Measurements from ENCODE around the gene BTRC. TPM values are rescaled to one million over a fixed set of nuclear protein-coding genes. Genes with fewer than 3 reads are reported as not detected.

Gene BTRC
- total RNA-seq, 1 experiment from 2014 or later, result 29.1 TPM

DNA sequence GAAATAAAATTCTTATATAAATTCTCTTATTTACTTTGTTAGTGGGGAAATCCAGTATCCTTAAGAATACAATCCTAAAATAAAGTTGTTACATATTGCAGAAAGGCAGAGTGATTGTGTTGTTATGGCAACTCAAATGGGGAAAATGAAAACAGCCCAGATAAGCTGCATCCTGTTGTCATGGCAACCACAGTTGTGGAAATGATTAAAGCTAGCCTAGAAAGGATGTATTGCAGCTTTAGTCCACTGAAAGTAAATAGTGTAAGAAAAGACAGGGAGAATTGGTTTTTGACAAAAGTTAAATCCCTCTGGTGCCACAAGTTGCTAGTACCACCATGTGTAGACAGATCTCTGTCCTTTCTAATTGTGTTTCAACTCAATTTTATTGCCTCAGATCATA lies 43.2 kb downstream of the BTRC start (continued):
- TF ChIP-seq SIN3A (IDR thresholded peaks at IDR 0.05; ENCODE audit: low read depth), result no peak
- TF ChIP-seq POLR2AphosphoS5 (IDR thresholded peaks at IDR 0.05; ENCODE audit: low read depth, low read length), result no peak
- TF ChIP-seq CBX3 (IDR thresholded peaks at IDR 0.05; ENCODE audit: low read depth), result no peak
- TF ChIP-seq EGR1 (IDR thresholded peaks at IDR 0.05; ENCODE audit: low read depth), result no peak
- TF ChIP-seq EZH2phosphoT487 (IDR thresholded peaks at IDR 0.05; ENCODE audit: borderline replicate concordance), result no peak
- no peak for TF ChIP-seq FOSL1 (IDR thresholded peaks at IDR 0.05; ENCODE audit: low read depth)

DNA sequence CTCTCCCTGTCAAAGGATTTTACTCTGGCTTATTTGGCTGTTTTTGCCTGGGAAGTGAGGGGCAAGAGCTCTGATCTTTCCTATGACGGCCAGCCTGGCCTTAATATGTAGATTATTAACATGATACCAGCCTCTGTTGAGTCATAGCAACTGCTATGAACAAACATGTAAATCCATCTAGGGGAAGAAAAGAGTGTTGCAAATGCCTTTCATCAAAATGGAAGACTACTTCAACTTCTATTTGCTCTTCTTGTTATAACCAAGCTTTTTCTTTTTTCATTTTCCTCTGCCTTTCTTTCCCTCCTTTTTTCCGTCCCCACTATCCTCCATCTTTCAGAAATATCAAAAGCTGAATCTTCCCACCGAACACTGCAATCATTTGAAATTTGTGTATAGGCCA lies 46.6 kb downstream of the BTRC start:
- no peaks in the 10 kb centered on the region for H3K79me2 ChIP-seq (ENCODE audit: insufficient read depth, low read length)
- POLR2A ChIA-PET, result no interaction called here
- no peaks in the 10 kb centered on the region for H3K4me1 ChIP-seq (ENCODE audit: control insufficient read depth in 1 of 2, insufficient read depth in 2 of 2, low read length in 2 of 2)
- no peak overlapping the region for H3K9ac ChIP-seq (ENCODE audit: low read length)
- no peaks in the 10 kb centered on the region for H3K36me3 ChIP-seq (ENCODE audit: control insufficient read depth in 1 of 2, insufficient read depth in 2 of 2, low read length in 2 of 2)
- no peak overlapping the region for H2AFZ ChIP-seq (ENCODE audit: low read depth, low read length, poor library complexity, severe bottlenecking)
- no peak for DNase-seq (ENCODE audit: low read depth, low spot score)
- no peaks in the 10 kb centered on the region for H4K20me1 ChIP-seq (ENCODE audit: insufficient read depth)
- RAD21 ChIA-PET (ENCODE audit: low non-redundant PET in 1 of 2, low total read pairs in 2 of 2, uncharacterized antibody in 2 of 2, unreplicated experiment in 2 of 2), result no interaction called here
- no TSS peak for BruUV-seq (replicated peaks)
- CTCF ChIA-PET, result no interaction called here
- H3K9me3 ChIP-seq (ENCODE audit: control insufficient read depth in 1 of 2, insufficient read depth in 1 of 2, low read depth in 1 of 2, low read length in 2 of 2), result no peaks in the 10 kb centered on the region
- ATAC-seq, result peak; percentile 44; the same call in 1 of the 2 replicates
- no peaks in the 10 kb centered on the region for H3K9me2 ChIP-seq (ENCODE audit: insufficient read depth)
- no peak overlapping the region for H3K4me3 ChIP-seq (replicated peaks in 1 of 2; ENCODE audit: low read depth in 1 of 2, low read length in 2 of 2)
- no peak overlapping the region for H3K4me2 ChIP-seq (ENCODE audit: low read length)
- TF ChIP-seq RAD21 (IDR thresholded peaks at IDR 0.05; ENCODE audit: low read depth) (no peak), SRF (IDR thresholded peaks at IDR 0.05; ENCODE audit: low read depth) (no peak), CBX3 (IDR thresholded peaks at IDR 0.05; ENCODE audit: low read depth) (no peak), JUND (IDR thresholded peaks at IDR 0.05) (no peak), FOSL1 (IDR thresholded peaks at IDR 0.05; ENCODE audit: low read depth) (no peak), SP1 (IDR thresholded peaks at IDR 0.05; ENCODE audit: low read depth) (no peak), ZBTB33 (IDR thresholded peaks at IDR 0.05; ENCODE audit: extremely low read depth, insufficient replicate concordance, low read length) (no peak)
- TF ChIP-seq, protein P1, sequence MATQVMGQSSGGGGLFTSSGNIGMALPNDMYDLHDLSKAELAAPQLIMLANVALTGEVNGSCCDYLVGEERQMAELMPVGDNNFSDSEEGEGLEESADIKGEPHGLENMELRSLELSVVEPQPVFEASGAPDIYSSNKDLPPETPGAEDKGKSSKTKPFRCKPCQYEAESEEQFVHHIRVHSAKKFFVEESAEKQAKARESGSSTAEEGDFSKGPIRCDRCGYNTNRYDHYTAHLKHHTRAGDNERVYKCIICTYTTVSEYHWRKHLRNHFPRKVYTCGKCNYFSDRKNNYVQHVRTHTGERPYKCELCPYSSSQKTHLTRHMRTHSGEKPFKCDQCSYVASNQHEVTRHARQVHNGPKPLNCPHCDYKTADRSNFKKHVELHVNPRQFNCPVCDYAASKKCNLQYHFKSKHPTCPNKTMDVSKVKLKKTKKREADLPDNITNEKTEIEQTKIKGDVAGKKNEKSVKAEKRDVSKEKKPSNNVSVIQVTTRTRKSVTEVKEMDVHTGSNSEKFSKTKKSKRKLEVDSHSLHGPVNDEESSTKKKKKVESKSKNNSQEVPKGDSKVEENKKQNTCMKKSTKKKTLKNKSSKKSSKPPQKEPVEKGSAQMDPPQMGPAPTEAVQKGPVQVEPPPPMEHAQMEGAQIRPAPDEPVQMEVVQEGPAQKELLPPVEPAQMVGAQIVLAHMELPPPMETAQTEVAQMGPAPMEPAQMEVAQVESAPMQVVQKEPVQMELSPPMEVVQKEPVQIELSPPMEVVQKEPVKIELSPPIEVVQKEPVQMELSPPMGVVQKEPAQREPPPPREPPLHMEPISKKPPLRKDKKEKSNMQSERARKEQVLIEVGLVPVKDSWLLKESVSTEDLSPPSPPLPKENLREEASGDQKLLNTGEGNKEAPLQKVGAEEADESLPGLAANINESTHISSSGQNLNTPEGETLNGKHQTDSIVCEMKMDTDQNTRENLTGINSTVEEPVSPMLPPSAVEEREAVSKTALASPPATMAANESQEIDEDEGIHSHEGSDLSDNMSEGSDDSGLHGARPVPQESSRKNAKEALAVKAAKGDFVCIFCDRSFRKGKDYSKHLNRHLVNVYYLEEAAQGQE (IDR thresholded peaks at IDR 0.05; ENCODE audit: low read depth), result no peak
- H3K27me3 ChIP-seq (ENCODE audit: insufficient read depth, low read length), result no peaks in the 10 kb centered on the region
- no peak overlapping the region for H3K27ac ChIP-seq (ENCODE audit: low read depth, low read length)
- intact Hi-C loops (cut with micrococcal nuclease), result no loop called here

All from HCT116 (cell line).